ENCODE data around the gene ZNF256.

The ZNF256 gene

DNA sequence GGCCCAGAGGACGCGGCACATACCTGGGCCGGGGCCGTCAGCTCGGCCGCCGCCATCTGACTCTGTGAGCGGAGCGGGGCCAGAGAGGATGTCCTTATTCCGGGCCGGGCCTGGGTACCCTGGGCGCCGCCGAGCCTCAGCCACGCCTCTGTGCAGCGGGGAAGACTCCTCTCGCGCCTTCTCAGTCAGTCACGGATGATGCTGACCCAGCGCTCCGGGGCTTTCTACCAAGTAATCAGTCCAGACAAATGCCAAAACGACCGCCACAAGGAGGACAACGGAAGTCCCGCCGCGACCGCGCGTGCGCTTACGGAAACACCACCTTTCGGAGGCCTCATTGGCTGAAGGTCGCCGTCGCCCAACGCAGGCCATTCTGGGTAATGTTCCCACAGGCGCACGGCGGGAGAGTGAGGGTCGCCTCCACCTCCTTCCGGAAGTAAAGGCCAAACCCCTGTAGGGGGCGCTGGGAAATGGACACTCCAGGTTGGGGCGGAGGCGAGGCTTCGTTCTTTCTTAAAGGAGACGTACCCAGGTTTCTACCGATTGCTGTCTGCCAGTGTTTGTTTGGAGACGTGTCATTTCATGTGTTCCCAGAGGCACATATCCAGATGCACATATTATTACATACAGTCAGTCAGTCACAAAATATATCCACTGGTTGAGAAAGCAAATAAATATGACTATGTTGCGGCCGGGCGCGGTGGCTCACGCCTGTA lies at the start of gene ZNF256:
Gene ZNF256, minus strand, starts transcription at position 288 of the 716 bp plus-strand sequence. Its CDS starts 232 bp downstream, at position 56.
- DNase-seq (ENCODE audit: low read depth) = peak; percentile 89

GRCh38 chr19:57992841-57993240 lies 45.3 kb upstream of the ZNF256 start:
- DNase-seq (ENCODE audit: low read depth) = no peak

- no peak for DNase-seq (ENCODE audit: low read depth)
Observed at GRCh38 chr19:57978586-57979289, 31.2 kb upstream of the ZNF256 start.

- DNase-seq (ENCODE audit: low read depth) = no peak
Observed at GRCh38 chr19:57974434-57974833, 26.9 kb upstream of the ZNF256 start, which contains the start of gene C19orf18. Gene C19orf18, minus strand, starts transcription at chr19:57974534. Its CDS starts 102 bp downstream, at chr19:57974432.

- DNase-seq (ENCODE audit: low read depth) = no peak
Observed at GRCh38 chr19:57964761-57965160, 17.3 kb upstream of the ZNF256 start.

DNA sequence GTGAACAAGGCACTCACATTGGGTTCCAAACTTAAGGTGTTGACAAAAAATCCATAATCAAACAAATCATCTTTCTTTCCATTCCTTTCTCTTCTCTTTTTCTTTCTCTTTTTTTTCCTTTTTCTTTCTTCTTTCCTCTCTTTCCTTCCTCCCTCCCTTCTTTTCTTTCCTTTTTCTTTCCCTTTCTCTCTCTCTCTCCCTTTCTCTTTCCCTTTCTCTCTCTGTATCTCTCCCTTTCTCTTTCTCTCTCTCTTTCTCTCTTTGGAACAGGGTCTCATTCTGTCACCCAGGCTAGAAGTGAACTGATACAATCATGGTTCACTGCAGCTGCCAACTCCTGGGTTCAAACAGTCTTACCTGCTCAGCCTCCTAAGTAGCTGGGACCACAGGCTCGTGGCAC lies 14.3 kb upstream of the ZNF256 start:
- DNase-seq (ENCODE audit: low read depth) = no peak

GRCh38 chr19:57954996-57955395 lies 7.5 kb upstream of the ZNF256 start:
- no peak for DNase-seq (ENCODE audit: low read depth)

DNA sequence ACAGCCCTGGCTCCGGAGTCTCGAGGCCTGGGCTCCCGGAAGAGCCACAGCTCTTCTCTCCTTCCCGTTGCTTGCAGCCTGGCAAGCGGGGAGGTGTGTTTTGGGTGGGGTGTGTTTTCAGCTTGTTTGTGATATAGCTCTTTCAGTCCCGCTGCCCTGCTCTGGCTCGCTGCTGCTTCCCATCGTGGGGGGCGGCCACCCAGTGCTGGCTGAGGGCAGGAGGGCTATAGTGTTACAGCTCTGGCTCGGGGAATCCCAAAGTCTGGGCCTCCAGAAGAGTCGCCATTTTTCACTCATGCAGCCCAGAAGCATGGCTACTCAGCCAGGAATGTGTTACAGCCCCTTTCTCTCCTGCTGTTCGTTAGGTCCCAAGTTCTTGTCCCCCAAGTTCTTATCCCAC lies 2.2 kb upstream of the ZNF256 start:
- DNase-seq (ENCODE audit: low read depth) = no peak

DNA sequence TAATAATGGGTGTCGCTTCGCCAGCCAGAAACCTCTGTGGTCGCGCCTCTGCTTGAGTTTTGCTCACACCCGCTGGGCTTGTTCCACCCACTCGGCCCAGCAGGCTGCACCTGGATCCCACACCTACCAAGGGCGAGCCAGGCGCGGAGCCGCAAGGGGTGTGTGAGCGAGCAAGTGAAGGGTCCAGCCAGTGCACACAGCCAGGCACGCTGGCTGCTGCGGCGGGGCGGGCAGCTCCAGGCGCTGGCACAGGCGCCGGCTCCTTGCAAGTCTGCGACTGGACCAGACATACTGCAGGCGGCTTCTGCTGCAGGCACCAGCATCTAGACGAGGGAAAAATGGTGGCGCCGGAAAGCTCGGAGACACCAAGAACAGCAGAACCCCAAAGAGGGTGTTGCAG lies 1.8 kb upstream of the ZNF256 start:
- DNase-seq (ENCODE audit: low read depth) = no peak

DNA sequence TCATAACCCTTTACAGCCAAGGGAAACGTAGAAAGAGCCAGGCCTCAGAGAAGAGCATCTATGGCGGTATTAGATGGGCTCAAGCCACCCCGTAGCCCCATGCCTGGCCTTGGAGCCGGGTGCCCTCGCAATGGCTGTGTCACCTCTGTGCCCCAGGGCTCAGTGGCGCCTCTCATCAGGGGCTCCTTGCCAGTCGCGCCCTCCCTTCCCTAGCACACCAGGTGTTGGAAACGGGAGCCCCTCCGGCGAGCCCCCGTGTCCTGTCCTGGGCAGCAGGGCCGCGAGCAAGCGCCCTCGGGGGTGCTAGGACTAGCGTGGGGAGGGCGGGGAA lies 453 bp downstream of the ZNF256 start:
- DNase-seq (ENCODE audit: low read depth) = no peak

DNA sequence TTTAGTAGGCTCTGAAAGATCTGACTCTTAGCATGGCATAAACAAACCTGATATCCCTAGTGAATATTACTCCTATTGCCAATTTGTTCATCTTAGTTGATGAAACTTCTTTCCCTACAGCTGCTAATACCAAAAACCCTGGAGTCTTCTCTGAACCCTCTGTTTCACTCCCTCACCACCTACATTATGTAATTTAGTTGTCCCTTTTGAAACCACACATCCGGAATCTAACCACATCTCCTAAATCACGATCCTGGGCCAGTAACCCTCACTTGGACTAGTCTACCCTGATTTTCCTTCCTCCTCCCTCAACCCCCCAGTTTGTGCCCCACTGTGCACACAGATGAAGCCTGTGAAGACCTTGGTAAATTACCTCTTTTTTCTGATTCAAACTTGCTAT lies 1.2 kb downstream of the ZNF256 start:
- no peak for DNase-seq (ENCODE audit: low read depth)

GRCh38 chr19:57941593-57941992 lies 5.9 kb downstream of the ZNF256 start:
- no peak for DNase-seq (ENCODE audit: low read depth)

GRCh38 chr19:57935731-57936130 lies 11.8 kb downstream of the ZNF256 start:
- no peak for DNase-seq (ENCODE audit: low read depth)

- peak; percentile 23 for DNase-seq (ENCODE audit: low read depth)
Observed at GRCh38 chr19:57934820-57935665, 12.5 kb downstream of the ZNF256 start, which contains the start of gene ZNF418. Gene ZNF418, minus strand, starts transcription at chr19:57935402. Its CDS starts 1,580 bp downstream, at chr19:57933822.

GRCh38 chr19:57927587-57927986 lies 19.9 kb downstream of the ZNF256 start:
- no peak for DNase-seq (ENCODE audit: low read depth)

DNA sequence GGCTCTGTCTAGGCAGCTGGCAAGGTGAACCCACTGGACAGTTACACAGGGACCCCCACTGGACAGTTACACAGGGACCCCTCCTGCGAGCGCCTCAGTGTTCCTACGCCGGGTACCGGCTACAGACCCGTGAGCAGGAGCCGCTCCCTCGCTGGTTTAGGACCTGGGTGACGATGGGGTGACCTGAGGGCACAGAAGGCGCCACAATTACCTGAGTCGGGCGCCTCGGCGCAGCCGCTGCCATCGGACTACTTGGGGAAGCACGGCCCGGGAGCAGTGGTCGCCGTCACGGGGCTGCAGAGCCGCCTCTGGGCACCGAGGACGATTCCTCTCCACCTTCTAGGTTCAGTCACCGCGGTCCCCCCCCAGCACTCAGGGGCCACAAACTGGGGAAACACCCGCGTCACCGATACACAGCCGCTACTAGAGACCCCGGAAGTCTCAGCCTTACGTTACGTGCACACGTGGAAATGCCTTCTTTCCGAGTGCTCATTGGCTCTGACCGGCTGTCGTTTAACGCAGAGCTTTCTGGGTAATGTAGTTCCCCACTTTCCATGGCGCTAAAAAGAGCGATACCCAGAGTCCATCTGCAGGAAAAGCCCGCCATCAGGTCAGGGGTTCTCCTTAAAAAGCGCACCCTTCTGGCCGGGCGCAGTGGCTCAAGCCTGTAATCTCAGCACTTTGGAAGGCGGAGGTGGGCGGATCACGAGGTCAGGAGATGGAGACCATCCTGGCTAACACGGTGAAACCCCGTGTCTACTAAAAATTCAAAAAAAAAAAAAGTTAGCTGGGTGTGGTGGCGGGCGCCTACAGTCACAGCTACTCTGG lies 31.1 kb downstream of the ZNF256 start, which contains the start of gene ZNF417:
Gene ZNF417, minus strand, starts transcription at position 425 of the 828 bp plus-strand sequence. Its CDS starts 181 bp downstream, at position 244.
- peak; percentile 75 for DNase-seq (ENCODE audit: low read depth)

GRCh38 chr19:57914531-57914930 lies 33.0 kb downstream of the ZNF256 start:
- DNase-seq (ENCODE audit: low read depth) = no peak

GRCh38 chr19:57907394-57907793 lies 40.1 kb downstream of the ZNF256 start:
- no peak for DNase-seq (ENCODE audit: low read depth)

GRCh38 chr19:57905258-57905657 lies 42.2 kb downstream of the ZNF256 start:
- no peak for DNase-seq (ENCODE audit: low read depth)

- DNase-seq (ENCODE audit: low read depth) = no peak
Observed at GRCh38 chr19:57903618-57904184, 43.8 kb downstream of the ZNF256 start.

DNA sequence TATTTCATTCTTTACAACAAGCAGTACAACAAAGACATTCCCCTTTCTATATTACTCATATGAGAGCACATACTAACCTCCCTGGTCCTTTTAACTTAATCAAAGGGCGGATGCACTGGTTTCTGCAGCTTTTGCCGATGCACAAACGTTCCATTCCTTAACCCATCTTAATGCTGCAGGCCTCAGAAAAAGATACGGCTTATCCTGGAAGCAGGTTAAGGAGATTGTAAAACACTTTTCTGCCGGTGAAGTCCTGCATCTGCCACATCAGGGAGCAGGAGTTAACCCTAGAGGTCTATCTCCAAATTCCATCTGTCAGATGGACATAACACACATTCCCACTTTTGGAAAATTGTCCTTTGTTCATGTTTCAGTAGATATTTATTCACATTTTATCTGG lies 47.2 kb downstream of the ZNF256 start:
- DNase-seq (ENCODE audit: low read depth) = no peak
